ENCODE data around the gene ELAVL1. TPM values are rescaled to one million over a fixed set of nuclear protein-coding genes. Genes with fewer than 3 reads are reported as not detected.
"Not testable (repeated sequence)": the region's sequence is repeated elsewhere in the genome, so short reads cannot be mapped to it uniquely, and the experiment has no call there.

ELAVL1 gene
- total RNA-seq, 2 experiments from 2014 or later = 65.4 to 168 TPM

DNA sequence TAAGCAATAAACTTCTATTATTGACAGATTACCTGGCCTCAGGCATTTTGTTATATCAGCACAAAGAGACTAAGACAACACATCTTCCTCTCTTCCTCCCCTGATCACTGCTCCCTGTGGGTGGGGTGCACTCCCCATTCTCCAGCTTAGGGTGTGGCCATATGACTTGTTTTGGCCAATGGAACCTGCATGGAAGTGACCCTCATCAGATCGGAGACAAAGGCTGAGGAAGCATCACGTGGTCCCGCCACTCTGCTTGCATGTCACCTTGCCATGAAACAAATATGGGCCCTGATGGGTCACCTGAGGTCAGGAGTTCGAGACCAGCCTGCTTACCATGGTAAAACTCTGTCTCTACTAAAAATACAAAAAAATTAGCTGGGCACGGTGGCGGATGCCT lies 33.4 kb upstream of the ELAVL1 start:
- Histone ChIP-seq H3K4me3 (ENCODE audit: low read depth, low read length, poor library complexity, severe bottlenecking) (no peak overlapping the region), H4K20me1 (ENCODE audit: insufficient read depth, low read length) (no peaks in the 10 kb centered on the region), H3K4me2 (ENCODE audit: low read length) (no peak overlapping the region), H3K36me3 (ENCODE audit: insufficient read depth, low read length) (no peaks in the 10 kb centered on the region), H3K9me3 (ENCODE audit: low read length) (no peaks in the 10 kb centered on the region), H3K79me2 (ENCODE audit: insufficient read depth, low read depth, low read length) (no peaks in the 10 kb centered on the region), H2AFZ (ENCODE audit: low read length) (no peak overlapping the region), H3K4me1 (ENCODE audit: insufficient read depth, low read length, poor library complexity, severe bottlenecking) (no peaks in the 10 kb centered on the region), H3K9me2 (ENCODE audit: insufficient read depth, low read length) (no peaks in the 10 kb centered on the region), H3K27ac (ENCODE audit: low read depth, low read length, poor library complexity, severe bottlenecking) (no peak overlapping the region)
- intact Hi-C loops (cut with micrococcal nuclease; ENCODE audit: unreplicated experiment) = no loop called here
- no peak for DNase-seq (ENCODE audit: low spot score)
- BruUV-seq (replicated peaks) = no TSS peak
- TF ChIP-seq EZH2phosphoT487 (IDR thresholded peaks at IDR 0.05; ENCODE audit: borderline replicate concordance, low read depth, low read length) = no peak
- TF ChIP-seq, protein P1, sequence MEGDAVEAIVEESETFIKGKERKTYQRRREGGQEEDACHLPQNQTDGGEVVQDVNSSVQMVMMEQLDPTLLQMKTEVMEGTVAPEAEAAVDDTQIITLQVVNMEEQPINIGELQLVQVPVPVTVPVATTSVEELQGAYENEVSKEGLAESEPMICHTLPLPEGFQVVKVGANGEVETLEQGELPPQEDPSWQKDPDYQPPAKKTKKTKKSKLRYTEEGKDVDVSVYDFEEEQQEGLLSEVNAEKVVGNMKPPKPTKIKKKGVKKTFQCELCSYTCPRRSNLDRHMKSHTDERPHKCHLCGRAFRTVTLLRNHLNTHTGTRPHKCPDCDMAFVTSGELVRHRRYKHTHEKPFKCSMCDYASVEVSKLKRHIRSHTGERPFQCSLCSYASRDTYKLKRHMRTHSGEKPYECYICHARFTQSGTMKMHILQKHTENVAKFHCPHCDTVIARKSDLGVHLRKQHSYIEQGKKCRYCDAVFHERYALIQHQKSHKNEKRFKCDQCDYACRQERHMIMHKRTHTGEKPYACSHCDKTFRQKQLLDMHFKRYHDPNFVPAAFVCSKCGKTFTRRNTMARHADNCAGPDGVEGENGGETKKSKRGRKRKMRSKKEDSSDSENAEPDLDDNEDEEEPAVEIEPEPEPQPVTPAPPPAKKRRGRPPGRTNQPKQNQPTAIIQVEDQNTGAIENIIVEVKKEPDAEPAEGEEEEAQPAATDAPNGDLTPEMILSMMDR (conservative IDR thresholded peaks at IDR 0.05; ENCODE audit: low read length) = no peak
- POLR2A ChIA-PET = no interaction called here
- CTCF ChIA-PET (ENCODE audit: unreplicated experiment) = no interaction called here

DNA sequence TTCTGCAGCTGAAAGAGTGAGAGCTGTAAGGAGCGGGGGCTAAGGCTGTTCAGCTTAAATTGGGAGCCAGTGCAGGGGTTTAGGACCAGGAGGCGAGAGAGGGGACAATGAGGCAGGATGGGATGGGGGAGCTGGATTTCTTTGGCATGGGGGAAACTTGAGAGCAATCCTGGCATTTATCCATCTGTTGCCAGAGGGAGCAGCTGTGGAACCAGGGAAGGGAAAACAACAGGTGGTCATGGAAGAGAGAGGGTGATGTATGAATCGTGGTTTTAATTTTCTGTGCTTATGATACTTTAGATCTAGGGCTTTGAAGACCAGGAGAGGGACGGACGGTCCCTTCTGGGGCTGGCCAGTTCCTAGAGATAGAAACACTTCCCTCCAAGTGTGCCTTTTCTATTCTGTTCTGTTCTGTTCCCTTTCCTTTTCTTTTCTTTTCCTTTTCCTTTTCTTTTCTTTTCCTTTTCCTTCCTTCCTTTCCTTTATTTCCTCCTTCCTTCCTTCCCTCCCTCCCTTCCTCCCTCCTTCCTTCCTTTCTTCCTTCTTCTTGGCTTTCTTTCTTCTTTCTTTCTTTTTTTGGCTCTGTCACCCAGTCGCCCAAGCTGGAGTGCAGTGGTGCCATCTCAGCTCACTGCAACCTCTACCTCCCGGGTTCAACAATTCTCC lies 31.1 kb upstream of the ELAVL1 start:
- DNase-seq (ENCODE audit: low spot score) = no peak
- ChIA-PET CTCF (ENCODE audit: unreplicated experiment) (no interaction called here), POLR2A (interaction anchor here (0.6 kb wide), 1 partner anchor 193 kb away, joined by 3 read pairs; no protein-coding TSS in a partner anchor)
- Histone ChIP-seq H3K79me2 (ENCODE audit: insufficient read depth, low read depth, low read length) (no peaks in the 10 kb centered on the region), H4K20me1 (ENCODE audit: insufficient read depth, low read length) (no peaks in the 10 kb centered on the region), H2AFZ (ENCODE audit: low read length) (no peak overlapping the region), H3K9me2 (ENCODE audit: insufficient read depth, low read length) (no peaks in the 10 kb centered on the region), H3K4me1 (ENCODE audit: insufficient read depth, low read length, poor library complexity, severe bottlenecking) (no peaks in the 10 kb centered on the region), H3K9me3 (ENCODE audit: low read length) (no peaks in the 10 kb centered on the region), H3K4me3 (ENCODE audit: low read depth, low read length, poor library complexity, severe bottlenecking) (no peak overlapping the region), H3K4me2 (ENCODE audit: low read length) (no peak overlapping the region), H3K36me3 (ENCODE audit: insufficient read depth, low read length) (no peaks in the 10 kb centered on the region), H3K27ac (ENCODE audit: low read depth, low read length, poor library complexity, severe bottlenecking) (no peak overlapping the region)
- intact Hi-C loops (cut with micrococcal nuclease; ENCODE audit: unreplicated experiment) = no loop called here
- no TSS peak for BruUV-seq (replicated peaks)
- TF ChIP-seq, protein P1 (conservative IDR thresholded peaks at IDR 0.05; ENCODE audit: low read length) = no peak
- no peak for TF ChIP-seq EZH2phosphoT487 (IDR thresholded peaks at IDR 0.05; ENCODE audit: borderline replicate concordance, low read depth, low read length)

DNA sequence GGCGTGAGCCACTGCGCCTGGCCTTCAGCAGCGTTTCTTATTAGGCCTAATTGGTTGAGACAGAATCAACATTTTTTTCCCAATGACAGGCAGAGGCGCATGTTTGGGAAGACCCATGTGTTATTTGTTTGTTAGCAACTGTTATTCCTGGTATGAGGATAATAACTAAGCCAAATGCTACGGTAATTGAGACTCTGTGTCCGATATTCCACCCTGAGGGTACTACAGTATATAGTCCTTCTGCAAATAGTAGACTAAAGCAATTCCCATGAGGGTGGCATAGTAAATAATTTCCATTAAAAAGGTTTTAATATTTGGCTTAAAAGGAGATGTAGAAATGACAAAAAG lies 28.7 kb upstream of the ELAVL1 start:
- H4K20me1 ChIP-seq (ENCODE audit: insufficient read depth, low read length) = no peaks in the 10 kb centered on the region
- TF ChIP-seq, protein P1 (conservative IDR thresholded peaks at IDR 0.05; ENCODE audit: low read length) = no peak
- TF ChIP-seq EZH2phosphoT487 (IDR thresholded peaks at IDR 0.05; ENCODE audit: borderline replicate concordance, low read depth, low read length) = no peak
- no TSS peak for BruUV-seq (replicated peaks)
- H3K9me2 ChIP-seq (ENCODE audit: insufficient read depth, low read length) = no peaks in the 10 kb centered on the region
- H3K79me2 ChIP-seq (ENCODE audit: insufficient read depth, low read depth, low read length) = no peaks in the 10 kb centered on the region
- H3K36me3 ChIP-seq (ENCODE audit: insufficient read depth, low read length) = no peaks in the 10 kb centered on the region
- no peaks in the 10 kb centered on the region for H3K9me3 ChIP-seq (ENCODE audit: low read length)
- H3K4me3 ChIP-seq (ENCODE audit: low read depth, low read length, poor library complexity, severe bottlenecking) = no peak overlapping the region
- DNase-seq (ENCODE audit: low spot score) = no peak
- intact Hi-C loops (cut with micrococcal nuclease; ENCODE audit: unreplicated experiment) = no loop called here
- ChIA-PET POLR2A (no interaction called here), CTCF (ENCODE audit: unreplicated experiment) (no interaction called here)
- no peaks in the 10 kb centered on the region for H3K4me1 ChIP-seq (ENCODE audit: insufficient read depth, low read length, poor library complexity, severe bottlenecking)
- H2AFZ ChIP-seq (ENCODE audit: low read length) = no peak overlapping the region
- H3K4me2 ChIP-seq (ENCODE audit: low read length) = no peak overlapping the region
- H3K27ac ChIP-seq (ENCODE audit: low read depth, low read length, poor library complexity, severe bottlenecking) = no peak overlapping the region

DNA sequence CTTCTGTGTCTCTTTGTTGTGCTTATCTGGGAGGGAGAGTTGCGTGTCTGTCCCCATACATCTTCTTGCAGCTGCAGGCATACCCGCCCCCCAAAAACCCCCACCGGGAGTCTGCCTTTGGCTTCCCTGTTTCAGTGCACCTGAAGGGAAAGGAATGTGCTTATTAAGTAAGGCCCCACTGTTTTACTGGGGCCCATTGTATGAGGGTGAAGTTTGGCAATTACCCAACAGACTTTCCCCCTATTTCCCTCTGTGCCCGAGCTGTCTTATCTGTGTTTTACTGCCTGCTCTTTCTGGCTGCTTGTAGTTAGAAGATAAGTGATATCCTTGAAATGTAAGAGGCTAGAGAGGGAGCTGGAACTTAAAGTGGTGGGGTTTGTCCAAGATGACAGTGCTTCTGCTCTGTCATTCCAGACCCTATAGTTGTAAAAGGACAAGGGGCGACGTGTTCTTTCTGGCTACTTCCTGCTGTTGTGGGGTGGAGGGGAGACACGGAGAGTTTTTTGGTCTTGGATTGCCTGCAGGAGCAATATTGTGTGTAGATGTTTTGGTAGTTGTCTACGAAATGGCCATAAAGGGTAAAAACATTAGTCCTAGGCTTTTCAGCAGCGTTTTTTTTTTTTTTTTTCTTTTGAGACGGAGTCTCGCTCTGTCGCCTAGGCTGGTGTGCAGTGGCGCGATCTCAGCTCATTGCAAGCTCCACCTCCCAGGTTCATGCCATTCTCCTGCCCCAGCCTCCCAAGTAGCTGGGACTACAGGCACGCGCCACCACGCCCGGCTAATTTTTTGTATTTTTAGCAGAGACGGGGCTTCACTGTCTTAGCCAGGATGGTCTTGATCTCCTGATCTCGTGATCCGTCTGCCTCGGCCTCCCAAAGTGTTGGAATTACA lies 28.1 kb upstream of the ELAVL1 start:
- DNase-seq (ENCODE audit: low spot score); H3K9me2 ChIP-seq (ENCODE audit: insufficient read depth, low read length); H3K4me3 ChIP-seq (ENCODE audit: low read depth, low read length, poor library complexity, severe bottlenecking); intact Hi-C loops (cut with micrococcal nuclease; ENCODE audit: unreplicated experiment); H3K4me1 ChIP-seq (ENCODE audit: insufficient read depth, low read length, poor library complexity, severe bottlenecking); CTCF ChIA-PET (ENCODE audit: unreplicated experiment); BruUV-seq (replicated peaks); H3K9me3 ChIP-seq (ENCODE audit: low read length); H2AFZ ChIP-seq (ENCODE audit: low read length); H3K4me2 ChIP-seq (ENCODE audit: low read length); H3K36me3 ChIP-seq (ENCODE audit: insufficient read depth, low read length); H3K27ac ChIP-seq (ENCODE audit: low read depth, low read length, poor library complexity, severe bottlenecking); H3K79me2 ChIP-seq (ENCODE audit: insufficient read depth, low read depth, low read length); POLR2A ChIA-PET; H4K20me1 ChIP-seq (ENCODE audit: insufficient read depth, low read length): not testable (repeated sequence)
